ENCODE measurements around the gene LAMA3.

LAMA3 gene

GRCh38 chr18:23855721-23856120, 166.5 kb downstream of the LAMA3 start:
- no peak for DNase-seq

- DNase-seq: no peak
These were observed 167.4 kb downstream of the LAMA3 start for GRCh38 chr18:23856466-23857163.

GRCh38 chr18:23857164-23857552, 167.9 kb downstream of the LAMA3 start:
- DNase-seq: no peak

GRCh38 chr18:23857756-23858155, 168.5 kb downstream of the LAMA3 start:
- DNase-seq: no peak

- DNase-seq: no peak
These were observed 170.4 kb downstream of the LAMA3 start for GRCh38 chr18:23859466-23860336.

- DNase-seq: no peak
These were observed 172.1 kb downstream of the LAMA3 start for GRCh38 chr18:23861326-23861725.

GRCh38 chr18:23861805-23862470, 172.7 kb downstream of the LAMA3 start:
- DNase-seq: no peak

GRCh38 chr18:23864624-23865023, 175.4 kb downstream of the LAMA3 start:
- DNase-seq: no peak

GRCh38 chr18:23867006-23867405, 177.8 kb downstream of the LAMA3 start:
- no peak for DNase-seq

GRCh38 chr18:23868136-23868785, 179.0 kb downstream of the LAMA3 start:
- DNase-seq: no peak

- no peak for DNase-seq
These were observed 181.6 kb downstream of the LAMA3 start for GRCh38 chr18:23870676-23871380.

GRCh38 chr18:23871410-23871809, 182.2 kb downstream of the LAMA3 start:
- DNase-seq: peak; percentile 58

- DNase-seq: peak; percentile 5
These were observed 183.7 kb downstream of the LAMA3 start for GRCh38 chr18:23872701-23873550.

GRCh38 chr18:23875966-23876895, 187.0 kb downstream of the LAMA3 start:
- DNase-seq: no peak

GRCh38 chr18:23876921-23877320, 187.7 kb downstream of the LAMA3 start:
- DNase-seq: no peak

GRCh38 chr18:23877371-23877770, 188.1 kb downstream of the LAMA3 start:
- no peak for DNase-seq

- DNase-seq: no peak
These were observed 189.2 kb downstream of the LAMA3 start for GRCh38 chr18:23878336-23878900.

- no peak for DNase-seq
These were observed 189.9 kb downstream of the LAMA3 start for GRCh38 chr18:23879126-23879525.

- DNase-seq: no peak
These were observed 190.3 kb downstream of the LAMA3 start for GRCh38 chr18:23879544-23879943.
